Measurements from ENCODE around the gene NHEJ1.

Gene NHEJ1

DNA sequence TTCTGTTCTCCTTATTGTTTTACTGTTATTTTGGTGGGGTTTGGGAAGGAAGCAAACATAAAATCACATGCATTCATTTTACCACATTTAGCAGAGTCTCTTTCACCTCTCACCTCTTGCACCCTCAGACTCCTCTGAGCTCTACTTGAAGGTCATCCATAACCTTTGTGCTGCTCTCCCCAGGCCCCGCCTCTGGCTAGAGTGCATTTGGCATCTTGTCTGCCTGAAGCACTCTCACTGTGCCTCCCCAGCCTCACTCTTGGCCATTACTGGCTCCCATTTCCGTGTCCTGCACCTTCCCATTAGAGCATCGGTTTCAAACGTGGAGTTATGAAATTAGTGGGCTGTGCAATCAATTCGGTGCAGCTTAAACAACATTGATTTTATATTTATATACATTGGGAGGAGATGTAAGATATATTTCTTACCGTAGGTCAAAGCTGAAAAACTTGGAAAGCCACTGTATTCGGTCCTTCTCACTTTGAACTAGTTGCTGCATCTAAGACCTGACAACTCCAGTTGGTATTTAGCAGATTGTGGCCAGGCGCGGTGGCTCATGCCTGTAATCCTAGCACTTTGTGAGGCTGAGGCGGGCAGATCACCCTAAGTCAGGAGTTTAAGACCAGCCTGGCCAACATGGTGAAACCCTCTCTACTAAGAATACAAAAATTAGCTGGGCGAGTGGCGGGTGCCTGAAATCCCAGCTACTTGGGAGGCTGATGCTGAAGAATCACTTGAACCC is 39.0 kb upstream of the NHEJ1 start:
- no peak for TF ChIP-seq TAF1 (IDR thresholded peaks at IDR 0.05; ENCODE audit: borderline replicate concordance, insufficient read depth, low read length)
- TF ChIP-seq, protein P1, sequence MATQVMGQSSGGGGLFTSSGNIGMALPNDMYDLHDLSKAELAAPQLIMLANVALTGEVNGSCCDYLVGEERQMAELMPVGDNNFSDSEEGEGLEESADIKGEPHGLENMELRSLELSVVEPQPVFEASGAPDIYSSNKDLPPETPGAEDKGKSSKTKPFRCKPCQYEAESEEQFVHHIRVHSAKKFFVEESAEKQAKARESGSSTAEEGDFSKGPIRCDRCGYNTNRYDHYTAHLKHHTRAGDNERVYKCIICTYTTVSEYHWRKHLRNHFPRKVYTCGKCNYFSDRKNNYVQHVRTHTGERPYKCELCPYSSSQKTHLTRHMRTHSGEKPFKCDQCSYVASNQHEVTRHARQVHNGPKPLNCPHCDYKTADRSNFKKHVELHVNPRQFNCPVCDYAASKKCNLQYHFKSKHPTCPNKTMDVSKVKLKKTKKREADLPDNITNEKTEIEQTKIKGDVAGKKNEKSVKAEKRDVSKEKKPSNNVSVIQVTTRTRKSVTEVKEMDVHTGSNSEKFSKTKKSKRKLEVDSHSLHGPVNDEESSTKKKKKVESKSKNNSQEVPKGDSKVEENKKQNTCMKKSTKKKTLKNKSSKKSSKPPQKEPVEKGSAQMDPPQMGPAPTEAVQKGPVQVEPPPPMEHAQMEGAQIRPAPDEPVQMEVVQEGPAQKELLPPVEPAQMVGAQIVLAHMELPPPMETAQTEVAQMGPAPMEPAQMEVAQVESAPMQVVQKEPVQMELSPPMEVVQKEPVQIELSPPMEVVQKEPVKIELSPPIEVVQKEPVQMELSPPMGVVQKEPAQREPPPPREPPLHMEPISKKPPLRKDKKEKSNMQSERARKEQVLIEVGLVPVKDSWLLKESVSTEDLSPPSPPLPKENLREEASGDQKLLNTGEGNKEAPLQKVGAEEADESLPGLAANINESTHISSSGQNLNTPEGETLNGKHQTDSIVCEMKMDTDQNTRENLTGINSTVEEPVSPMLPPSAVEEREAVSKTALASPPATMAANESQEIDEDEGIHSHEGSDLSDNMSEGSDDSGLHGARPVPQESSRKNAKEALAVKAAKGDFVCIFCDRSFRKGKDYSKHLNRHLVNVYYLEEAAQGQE (IDR thresholded peaks at IDR 0.05; ENCODE audit: insufficient read depth in 1 of 2, low read depth in 2 of 2, low read length in 2 of 2) = no peak
- TF ChIP-seq POLR2AphosphoS5 (IDR thresholded peaks at IDR 0.05; ENCODE audit: low read depth, low read length) = no peak
- no peak for TF ChIP-seq FOXP2 (optimal IDR thresholded peaks at IDR 0.05; ENCODE audit: borderline replicate concordance, extremely low read depth, extremely low read length, insufficient read depth)
- TF ChIP-seq SIN3A (IDR thresholded peaks at IDR 0.05; ENCODE audit: borderline replicate concordance, insufficient read depth, low read length) = no peak

DNA sequence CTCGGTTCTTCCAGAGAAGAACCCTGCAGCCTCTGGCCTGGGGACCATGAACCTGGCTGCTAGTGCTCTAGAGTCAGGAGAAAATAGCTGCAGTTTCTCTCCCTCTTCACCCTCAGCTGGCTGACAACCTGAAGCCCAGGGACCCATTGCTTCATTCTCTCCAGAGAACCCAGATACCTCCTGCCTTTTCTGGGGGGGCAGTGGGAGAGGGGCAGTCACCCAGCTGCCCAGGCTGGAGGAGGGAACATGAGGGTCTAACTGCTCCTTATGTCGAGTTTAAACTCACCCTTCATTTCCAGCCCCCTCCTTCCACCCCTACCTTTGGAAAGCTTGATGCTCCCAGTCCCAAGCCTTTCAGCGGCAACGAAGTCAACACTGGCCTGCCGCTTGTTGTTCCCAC is 38.4 kb upstream of the NHEJ1 start:
- TF ChIP-seq SIN3A (IDR thresholded peaks at IDR 0.05; ENCODE audit: borderline replicate concordance, insufficient read depth, low read length) (no peak), TAF1 (IDR thresholded peaks at IDR 0.05; ENCODE audit: borderline replicate concordance, insufficient read depth, low read length) (no peak), FOXP2 (optimal IDR thresholded peaks at IDR 0.05; ENCODE audit: borderline replicate concordance, extremely low read depth, extremely low read length, insufficient read depth) (no peak), POLR2AphosphoS5 (IDR thresholded peaks at IDR 0.05; ENCODE audit: low read depth, low read length) (no peak)
- TF ChIP-seq, protein P1 (IDR thresholded peaks at IDR 0.05; ENCODE audit: insufficient read depth in 1 of 2, low read depth in 2 of 2, low read length in 2 of 2) = no peak

DNA sequence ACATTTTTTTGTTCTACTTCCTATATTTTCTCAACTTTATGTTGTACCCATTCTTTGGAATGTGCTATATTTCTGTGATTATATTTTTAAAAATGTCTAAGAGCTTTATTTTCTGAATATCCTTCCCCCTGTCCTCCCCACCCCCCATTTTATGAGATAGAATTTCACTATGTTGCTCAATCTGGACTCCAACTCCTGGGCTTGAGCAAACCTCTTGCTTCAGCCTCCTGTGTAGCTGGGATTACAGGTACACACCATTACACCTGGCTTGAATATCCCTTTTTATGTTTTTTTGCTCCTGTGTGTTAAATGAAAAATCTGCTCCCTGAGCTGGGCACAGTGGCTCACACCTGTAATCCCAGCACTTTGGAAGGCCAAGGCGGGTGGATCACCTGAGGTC is 36.8 kb upstream of the NHEJ1 start:
- TF ChIP-seq FOXP2 (optimal IDR thresholded peaks at IDR 0.05; ENCODE audit: borderline replicate concordance, extremely low read depth, extremely low read length, insufficient read depth) = no peak
- TF ChIP-seq, protein P1 (IDR thresholded peaks at IDR 0.05; ENCODE audit: insufficient read depth in 1 of 2, low read depth in 2 of 2, low read length in 2 of 2) = no peak
- TF ChIP-seq TAF1 (IDR thresholded peaks at IDR 0.05; ENCODE audit: borderline replicate concordance, insufficient read depth, low read length) = no peak
- TF ChIP-seq SIN3A (IDR thresholded peaks at IDR 0.05; ENCODE audit: borderline replicate concordance, insufficient read depth, low read length) = no peak
- TF ChIP-seq POLR2AphosphoS5 (IDR thresholded peaks at IDR 0.05; ENCODE audit: low read depth, low read length) = no peak

DNA sequence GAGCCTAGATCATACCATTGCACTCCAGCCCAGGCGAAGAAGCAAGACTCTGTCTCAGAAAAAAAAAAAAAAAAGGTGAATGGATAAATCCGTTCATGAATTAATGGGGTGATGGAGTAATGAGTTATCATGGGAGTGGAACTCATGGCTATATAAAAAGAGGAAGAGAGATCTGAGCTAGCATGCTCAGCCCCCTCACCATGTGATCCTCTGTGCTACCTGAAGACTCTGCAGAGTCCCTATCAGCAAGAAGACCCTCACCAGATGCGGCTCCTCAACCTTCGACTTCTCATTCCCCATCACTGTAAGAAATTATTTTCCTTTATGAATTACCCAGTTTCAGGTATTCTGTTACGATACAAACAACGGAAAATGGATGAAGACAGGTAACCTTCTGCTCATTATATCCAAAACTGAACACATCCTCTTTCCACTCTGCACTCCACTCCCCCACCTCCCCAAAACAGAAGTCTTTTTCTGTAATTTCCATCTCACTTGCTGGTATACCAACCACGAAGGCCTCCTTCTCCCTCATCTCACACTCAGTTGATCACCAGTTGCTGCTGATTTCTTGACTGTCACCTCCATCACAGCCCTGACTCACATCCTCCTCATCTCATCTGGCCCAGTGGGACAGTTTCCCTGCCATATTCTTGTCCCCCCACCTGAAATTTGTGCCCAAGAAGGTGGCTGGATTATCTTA is 26.3 kb upstream of the NHEJ1 start:
- TF ChIP-seq, protein P1 (IDR thresholded peaks at IDR 0.05; ENCODE audit: insufficient read depth in 1 of 2, low read depth in 2 of 2, low read length in 2 of 2) = no peak
- TF ChIP-seq TAF1 (IDR thresholded peaks at IDR 0.05; ENCODE audit: borderline replicate concordance, insufficient read depth, low read length) (no peak), FOXP2 (optimal IDR thresholded peaks at IDR 0.05; ENCODE audit: borderline replicate concordance, extremely low read depth, extremely low read length, insufficient read depth) (no peak), POLR2AphosphoS5 (IDR thresholded peaks at IDR 0.05; ENCODE audit: low read depth, low read length) (no peak), SIN3A (IDR thresholded peaks at IDR 0.05; ENCODE audit: borderline replicate concordance, insufficient read depth, low read length) (no peak)
